ENCODE data around the gene SP7.
"Not testable (repeated sequence)": the region's sequence is repeated elsewhere in the genome, so short reads cannot be mapped to it uniquely, and the experiment has no call there.

Gene SP7

GRCh38 chr12:53379389-53380103 is 43.4 kb upstream of the SP7 start:
- peak overlapping the region; percentile 62 for H3K4me3 ChIP-seq (ENCODE audit: low read depth, low read length)
- TF ChIP-seq, protein P1, sequence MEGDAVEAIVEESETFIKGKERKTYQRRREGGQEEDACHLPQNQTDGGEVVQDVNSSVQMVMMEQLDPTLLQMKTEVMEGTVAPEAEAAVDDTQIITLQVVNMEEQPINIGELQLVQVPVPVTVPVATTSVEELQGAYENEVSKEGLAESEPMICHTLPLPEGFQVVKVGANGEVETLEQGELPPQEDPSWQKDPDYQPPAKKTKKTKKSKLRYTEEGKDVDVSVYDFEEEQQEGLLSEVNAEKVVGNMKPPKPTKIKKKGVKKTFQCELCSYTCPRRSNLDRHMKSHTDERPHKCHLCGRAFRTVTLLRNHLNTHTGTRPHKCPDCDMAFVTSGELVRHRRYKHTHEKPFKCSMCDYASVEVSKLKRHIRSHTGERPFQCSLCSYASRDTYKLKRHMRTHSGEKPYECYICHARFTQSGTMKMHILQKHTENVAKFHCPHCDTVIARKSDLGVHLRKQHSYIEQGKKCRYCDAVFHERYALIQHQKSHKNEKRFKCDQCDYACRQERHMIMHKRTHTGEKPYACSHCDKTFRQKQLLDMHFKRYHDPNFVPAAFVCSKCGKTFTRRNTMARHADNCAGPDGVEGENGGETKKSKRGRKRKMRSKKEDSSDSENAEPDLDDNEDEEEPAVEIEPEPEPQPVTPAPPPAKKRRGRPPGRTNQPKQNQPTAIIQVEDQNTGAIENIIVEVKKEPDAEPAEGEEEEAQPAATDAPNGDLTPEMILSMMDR (IDR thresholded peaks at IDR 0.05; ENCODE audit: low read depth, low read length, missing control alignments) = no peak
- DNase-seq (ENCODE audit: low read depth) = peak; percentile 100

GRCh38 chr12:53378724-53379388 is 42.7 kb upstream of the SP7 start:
- TF ChIP-seq, protein P1 (IDR thresholded peaks at IDR 0.05; ENCODE audit: low read depth, low read length, missing control alignments) = no peak
- DNase-seq (ENCODE audit: low read depth) = no peak
- H3K4me3 ChIP-seq (ENCODE audit: low read depth, low read length) = peak overlapping the region; percentile 62

DNA sequence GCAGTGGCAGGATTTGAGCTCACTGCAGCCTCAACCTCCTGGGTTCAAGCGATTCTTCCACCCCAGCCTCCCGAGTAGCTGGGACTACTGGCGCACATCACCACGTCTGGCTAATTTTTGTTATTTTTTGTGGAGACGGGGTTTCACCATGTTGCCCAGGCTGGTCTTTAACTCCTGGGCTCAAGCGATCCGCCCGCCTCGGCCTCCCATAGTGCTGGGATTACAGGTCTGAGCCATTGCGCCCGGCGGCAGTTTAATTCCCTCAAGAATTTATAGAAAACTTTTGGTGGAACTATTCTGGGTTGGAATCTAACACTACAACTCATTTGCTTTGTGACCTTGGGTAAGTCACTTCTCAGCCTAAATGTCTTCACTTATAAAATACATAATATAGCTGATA is 42.1 kb upstream of the SP7 start:
- no peak overlapping the region; the same call in 1 of the 2 replicates for H3K4me3 ChIP-seq (ENCODE audit: low read depth, low read length)
- TF ChIP-seq, protein P1 (IDR thresholded peaks at IDR 0.05; ENCODE audit: low read depth, low read length, missing control alignments) = no peak

GRCh38 chr12:53376747-53377146 is 40.6 kb upstream of the SP7 start:
- DNase-seq (ENCODE audit: low read depth) = no peak
- TF ChIP-seq, protein P1 (IDR thresholded peaks at IDR 0.05; ENCODE audit: low read depth, low read length, missing control alignments) = no peak
- no peak overlapping the region for H3K4me3 ChIP-seq (ENCODE audit: low read depth, low read length)

More for the DNA sequence above, 42.1 kb upstream of the SP7 start:
- no peak for DNase-seq (ENCODE audit: low read depth)

DNA sequence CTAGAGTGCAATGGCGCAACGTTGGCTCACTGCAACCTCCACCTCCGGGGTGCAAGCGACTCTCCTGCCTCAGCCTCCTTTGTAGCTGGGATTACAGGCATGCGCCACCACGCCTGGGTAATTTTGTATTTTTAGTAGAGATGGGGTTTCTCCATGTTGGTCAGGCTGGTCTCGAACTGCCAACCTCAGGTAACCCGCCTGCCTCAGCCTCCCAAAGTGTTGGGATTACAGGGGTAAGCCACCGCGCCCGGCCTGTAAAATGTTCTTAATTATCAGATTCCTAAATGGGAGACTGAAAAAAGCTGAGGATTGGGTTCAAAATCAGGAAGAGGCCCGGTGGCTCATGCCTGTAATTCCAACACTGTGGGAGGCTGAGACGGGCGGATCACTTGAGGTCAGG is 38.1 kb upstream of the SP7 start:
- not testable (repeated sequence) for H3K4me3 ChIP-seq (ENCODE audit: low read depth, low read length); DNase-seq (ENCODE audit: low read depth)

- DNase-seq (ENCODE audit: low read depth); H3K4me3 ChIP-seq (ENCODE audit: low read depth, low read length): not testable (repeated sequence)
These were observed 37.5 kb upstream of the SP7 start for GRCh38 chr12:53373554-53374133.

- H3K4me3 ChIP-seq (ENCODE audit: low read depth, low read length) = no peak overlapping the region
- TF ChIP-seq, protein P1 (IDR thresholded peaks at IDR 0.05; ENCODE audit: low read depth, low read length, missing control alignments) = no peak
- no peak for DNase-seq (ENCODE audit: low read depth)
These were observed 29.2 kb upstream of the SP7 start for GRCh38 chr12:53365245-53365904.

- not testable (repeated sequence) for H3K4me3 ChIP-seq (ENCODE audit: low read depth, low read length); DNase-seq (ENCODE audit: low read depth)
These were observed 25.5 kb upstream of the SP7 start for GRCh38 chr12:53361638-53362037.
